GM12891 (cell line): ENCODE results near the gene TRABD.

Experiments used
- PAX5 ChIP-seq: IDR thresholded peaks from 2 replicates; pipeline ENCODE4 v1.6.1; 2011; ENCODE audit warnings: low read length, moderate library complexity, mild to moderate bottlenecking; ENCODE audit not compliant: insufficient read depth, severe bottlenecking
- POLR2A ChIP-seq: IDR thresholded peaks from 2 replicates; pipeline ENCODE4 v1.6.1; 2011; ENCODE audit warnings: low read depth, low read length, control low read depth
- POLR2AphosphoS5 ChIP-seq: IDR thresholded peaks from 2 replicates; pipeline ENCODE4 v1.6.1; 2011; ENCODE audit warnings: low read depth, low read length, control low read depth
- POU2F2 ChIP-seq: IDR thresholded peaks from 2 replicates; pipeline ENCODE4 v1.6.1; 2011; ENCODE audit warnings: low read depth, mild to moderate bottlenecking, control low read depth, low read length, moderate library complexity
- SPI1 ChIP-seq: IDR thresholded peaks from 2 replicates; pipeline ENCODE4 v1.6.1; 2011; ENCODE audit warnings: low read depth, low read length, control low read depth
- TAF1 ChIP-seq: IDR thresholded peaks from 2 replicates; pipeline ENCODE4 v1.6.1; 2011; ENCODE audit warnings: low read depth, low read length, control low read depth

GRCh38 chr22:50138988-50139387 lies 46.7 kb upstream of the TRABD start:
- no peak for TF ChIP-seq POLR2AphosphoS5
- TF ChIP-seq POLR2A: no peak
- TF ChIP-seq PAX5: no peak
- no peak for TF ChIP-seq TAF1
- no peak for TF ChIP-seq POU2F2
- no peak for TF ChIP-seq SPI1
